ENCODE data around the gene CXCR6. TPM values are rescaled to one million over a fixed set of nuclear protein-coding genes. Genes with fewer than 3 reads are reported as not detected.
A peak's percentile ranks its signal among the peaks of the same experiment; 100 is the strongest.

Gene CXCR6
- 7.7 and 8.8 TPM in 2 replicates for polyA plus RNA-seq (2013)

- peak within 1 kb of the TSS; percentile 7 for H4K8ac ChIP-seq (ENCODE audit: low read depth, low read length)
- H2AFZ ChIP-seq (ENCODE audit: insufficient read depth, low read length, poor library complexity): no peak within 1 kb of the TSS
- no peak within 1 kb of the TSS for H3K4me3 ChIP-seq (ENCODE audit: low read depth, low read length)
- H3K18ac ChIP-seq (ENCODE audit: low read length): no peak within 1 kb of the TSS
- H3K23ac ChIP-seq (ENCODE audit: low read length): no peak within 1 kb of the TSS
- peak within 1 kb of the TSS; percentile 25 for H3K4ac ChIP-seq (ENCODE audit: low read depth, low read length)
- H3K14ac ChIP-seq (ENCODE audit: low read length): peak within 1 kb of the TSS; percentile 4
- peak within 1 kb of the TSS; percentile 22 for H2AK5ac ChIP-seq (ENCODE audit: low read length)
- peaks cover 9 to 15% of the 10 kb centered on the region in 2 experiments for H3K36me3 ChIP-seq (ENCODE audit: control insufficient read depth in 1 of 2, insufficient read depth in 2 of 2, low read length in 2 of 2)
- H3K9me3 ChIP-seq (ENCODE audit: insufficient read depth, low read depth, low read length): peaks cover 3% of the 10 kb centered on the region
- peak in 1 of 2 donors; percentile 39 for DNase-seq
- no peak within 1 kb of the TSS for H4K12ac ChIP-seq (ENCODE audit: low read depth, low read length)
- H3K4me1 ChIP-seq (ENCODE audit: control insufficient read depth in 1 of 2, insufficient read depth in 2 of 2, low read length in 2 of 2): peaks cover 23 to 30% of the 10 kb centered on the region in 2 experiments
- no peak within 1 kb of the TSS for H2BK12ac ChIP-seq (ENCODE audit: low read length)
- WGBS (ENCODE audit: extremely low coverage, insufficient coverage, insufficient read length): no CpG with 5 or more reads among the region's 8 CpGs
- peak within 1 kb of the TSS; percentile 27 for H2BK120ac ChIP-seq (ENCODE audit: insufficient read depth, low read length, poor library complexity)
- no peaks in the 10 kb centered on the region for H3K27me3 ChIP-seq (ENCODE audit: insufficient read depth, low read length)
- H3K9ac ChIP-seq (ENCODE audit: low read length): no peak within 1 kb of the TSS
- peaks cover 31% of the 10 kb centered on the region for H3K79me1 ChIP-seq (ENCODE audit: low read length)
- peak within 1 kb of the TSS; percentile 45 for H4K91ac ChIP-seq (ENCODE audit: low read depth, low read length)
- H3K27ac ChIP-seq (ENCODE audit: low read depth, low read length): peak within 1 kb of the TSS; percentile 50
- peaks cover 2% of the 10 kb centered on the region for H3K79me2 ChIP-seq (ENCODE audit: control insufficient read depth, insufficient read depth, low read length, poor library complexity)
- H3K4me2 ChIP-seq (ENCODE audit: low read length): no peak within 1 kb of the TSS
- H2BK5ac ChIP-seq (ENCODE audit: low read depth, low read length, poor library complexity): peak within 1 kb of the TSS; percentile 47
These were observed at the start of gene CXCR6 for GRCh38 chr3:45943207-45943846. CXCR6 (plus strand) TSS chr3:45943464; CDS start chr3:45946482, 3,018 bp downstream.

GRCh38 chr3:45894015-45894414 is 49.2 kb upstream of the CXCR6 start:
- no peaks in the 10 kb centered on the region for H3K79me2 ChIP-seq (ENCODE audit: control insufficient read depth, insufficient read depth, low read length, poor library complexity)
- H3K4me1 ChIP-seq (ENCODE audit: control insufficient read depth in 1 of 2, insufficient read depth in 2 of 2, low read length in 2 of 2): no peaks in the 10 kb centered on the region
- no peak overlapping the region for H3K4me3 ChIP-seq (ENCODE audit: low read depth, low read length)
- no peaks in the 10 kb centered on the region for H3K9me3 ChIP-seq (ENCODE audit: insufficient read depth, low read depth, low read length)
- no peaks in the 10 kb centered on the region for H3K36me3 ChIP-seq (ENCODE audit: control insufficient read depth in 1 of 2, insufficient read depth in 2 of 2, low read length in 2 of 2)
- no peak overlapping the region for H3K18ac ChIP-seq (ENCODE audit: low read length)
- no peak overlapping the region for H2BK120ac ChIP-seq (ENCODE audit: insufficient read depth, low read length, poor library complexity)
- H3K4ac ChIP-seq (ENCODE audit: low read depth, low read length): no peak overlapping the region
- no peak overlapping the region for H4K12ac ChIP-seq (ENCODE audit: low read depth, low read length)
- H2BK12ac ChIP-seq (ENCODE audit: low read length): no peak overlapping the region
- no peak overlapping the region for H3K9ac ChIP-seq (ENCODE audit: low read length)
- no peak overlapping the region for H2AFZ ChIP-seq (ENCODE audit: insufficient read depth, low read length, poor library complexity)
- H4K8ac ChIP-seq (ENCODE audit: low read depth, low read length): no peak overlapping the region
- H3K14ac ChIP-seq (ENCODE audit: low read length): no peak overlapping the region
- no peaks in the 10 kb centered on the region for H3K27me3 ChIP-seq (ENCODE audit: insufficient read depth, low read length)
- H2BK5ac ChIP-seq (ENCODE audit: low read depth, low read length, poor library complexity): no peak overlapping the region
- H3K23ac ChIP-seq (ENCODE audit: low read length): no peak overlapping the region
- H3K4me2 ChIP-seq (ENCODE audit: low read length): no peak overlapping the region
- no peak for DNase-seq
- H3K79me1 ChIP-seq (ENCODE audit: low read length): no peaks in the 10 kb centered on the region
- WGBS (ENCODE audit: extremely low coverage, insufficient coverage, insufficient read length): no CpG with 5 or more reads among the region's 6 CpGs
- no peak overlapping the region for H3K27ac ChIP-seq (ENCODE audit: low read depth, low read length)
- no peak overlapping the region for H4K91ac ChIP-seq (ENCODE audit: low read depth, low read length)
- H2AK5ac ChIP-seq (ENCODE audit: low read length): no peak overlapping the region

- no peak overlapping the region for H2BK5ac ChIP-seq (ENCODE audit: low read depth, low read length, poor library complexity)
- no peak overlapping the region for H3K18ac ChIP-seq (ENCODE audit: low read length)
- no peak overlapping the region for H3K4me3 ChIP-seq (ENCODE audit: low read depth, low read length)
- no peaks in the 10 kb centered on the region for H3K79me2 ChIP-seq (ENCODE audit: control insufficient read depth, insufficient read depth, low read length, poor library complexity)
- no peak overlapping the region for H2BK12ac ChIP-seq (ENCODE audit: low read length)
- no peaks in the 10 kb centered on the region for H3K4me1 ChIP-seq (ENCODE audit: control insufficient read depth in 1 of 2, insufficient read depth in 2 of 2, low read length in 2 of 2)
- no peak overlapping the region for H3K9ac ChIP-seq (ENCODE audit: low read length)
- H3K14ac ChIP-seq (ENCODE audit: low read length): no peak overlapping the region
- H3K4ac ChIP-seq (ENCODE audit: low read depth, low read length): no peak overlapping the region
- peaks cover 2% of the 10 kb centered on the region for H3K9me3 ChIP-seq (ENCODE audit: insufficient read depth, low read depth, low read length)
- H4K8ac ChIP-seq (ENCODE audit: low read depth, low read length): no peak overlapping the region
- H4K91ac ChIP-seq (ENCODE audit: low read depth, low read length): no peak overlapping the region
- H3K4me2 ChIP-seq (ENCODE audit: low read length): no peak overlapping the region
- H3K36me3 ChIP-seq (ENCODE audit: control insufficient read depth in 1 of 2, insufficient read depth in 2 of 2, low read length in 2 of 2): no peaks in the 10 kb centered on the region
- H2BK120ac ChIP-seq (ENCODE audit: insufficient read depth, low read length, poor library complexity): no peak overlapping the region
- H3K23ac ChIP-seq (ENCODE audit: low read length): no peak overlapping the region
- no peaks in the 10 kb centered on the region for H3K27me3 ChIP-seq (ENCODE audit: insufficient read depth, low read length)
- DNase-seq: no peak
- no peak overlapping the region for H4K12ac ChIP-seq (ENCODE audit: low read depth, low read length)
- H3K27ac ChIP-seq (ENCODE audit: low read depth, low read length): no peak overlapping the region
- no peak overlapping the region for H2AFZ ChIP-seq (ENCODE audit: insufficient read depth, low read length, poor library complexity)
- H2AK5ac ChIP-seq (ENCODE audit: low read length): no peak overlapping the region
- no peaks in the 10 kb centered on the region for H3K79me1 ChIP-seq (ENCODE audit: low read length)
- no CpG with 5 or more reads among the region's 5 CpGs for whole genome bisulfite sequencing (ENCODE audit: extremely low coverage, insufficient coverage, insufficient read length)
These were observed 47.4 kb upstream of the CXCR6 start for GRCh38 chr3:45895686-45896468.

GRCh38 chr3:45896956-45897355 is 46.3 kb upstream of the CXCR6 start:
- H3K79me1 ChIP-seq (ENCODE audit: low read length): no peaks in the 10 kb centered on the region
- DNase-seq: no peak
- no peak overlapping the region for H2BK5ac ChIP-seq (ENCODE audit: low read depth, low read length, poor library complexity)
- H3K18ac ChIP-seq (ENCODE audit: low read length): no peak overlapping the region
- H2BK120ac ChIP-seq (ENCODE audit: insufficient read depth, low read length, poor library complexity): no peak overlapping the region
- no peaks in the 10 kb centered on the region for H3K27me3 ChIP-seq (ENCODE audit: insufficient read depth, low read length)
- H3K4me2 ChIP-seq (ENCODE audit: low read length): no peak overlapping the region
- H3K23ac ChIP-seq (ENCODE audit: low read length): no peak overlapping the region
- no peak overlapping the region for H2BK12ac ChIP-seq (ENCODE audit: low read length)
- H3K27ac ChIP-seq (ENCODE audit: low read depth, low read length): no peak overlapping the region
- no peak overlapping the region for H3K9ac ChIP-seq (ENCODE audit: low read length)
- no peaks in the 10 kb centered on the region for H3K4me1 ChIP-seq (ENCODE audit: control insufficient read depth in 1 of 2, insufficient read depth in 2 of 2, low read length in 2 of 2)
- H4K8ac ChIP-seq (ENCODE audit: low read depth, low read length): no peak overlapping the region
- H2AFZ ChIP-seq (ENCODE audit: insufficient read depth, low read length, poor library complexity): no peak overlapping the region
- H2AK5ac ChIP-seq (ENCODE audit: low read length): no peak overlapping the region
- H3K36me3 ChIP-seq (ENCODE audit: control insufficient read depth in 1 of 2, insufficient read depth in 2 of 2, low read length in 2 of 2): no peaks in the 10 kb centered on the region
- H4K91ac ChIP-seq (ENCODE audit: low read depth, low read length): no peak overlapping the region
- WGBS (ENCODE audit: extremely low coverage, insufficient coverage, insufficient read length): no CpG with 5 or more reads among the region's 3 CpGs
- no peaks in the 10 kb centered on the region for H3K79me2 ChIP-seq (ENCODE audit: control insufficient read depth, insufficient read depth, low read length, poor library complexity)
- no peak overlapping the region for H4K12ac ChIP-seq (ENCODE audit: low read depth, low read length)
- no peak overlapping the region for H3K4me3 ChIP-seq (ENCODE audit: low read depth, low read length)
- H3K4ac ChIP-seq (ENCODE audit: low read depth, low read length): no peak overlapping the region
- peaks cover 3% of the 10 kb centered on the region for H3K9me3 ChIP-seq (ENCODE audit: insufficient read depth, low read depth, low read length)
- no peak overlapping the region for H3K14ac ChIP-seq (ENCODE audit: low read length)
